Ishikawa (cell line): ENCODE data around the gene MAN1A2.

Experiments
- CEBPB ChIP-seq: IDR thresholded peaks from 2 replicates; pipeline ENCODE4 v1.6.1; 2012
- CREB1 ChIP-seq: IDR thresholded peaks from 2 replicates; pipeline ENCODE4 v1.6.1; 2012; ENCODE audit warnings: low read depth
- EGR1 ChIP-seq: IDR thresholded peaks from 2 replicates; pipeline ENCODE4 v1.6.1; 2012
- EP300 ChIP-seq: IDR thresholded peaks from 2 replicates; pipeline ENCODE4 v1.6.1; 2012; ENCODE audit warnings: borderline replicate concordance
- FOXM1 ChIP-seq: IDR thresholded peaks from 2 replicates; pipeline ENCODE4 v1.6.1; 2012; ENCODE audit warnings: low read depth, borderline replicate concordance
- NFIC ChIP-seq: IDR thresholded peaks from 2 replicates; pipeline ENCODE4 v1.6.1; 2012
- RAD21 ChIP-seq: IDR thresholded peaks from 2 replicates; pipeline ENCODE4 v1.6.1; 2012; ENCODE audit warnings: low read depth
- REST ChIP-seq: IDR thresholded peaks from 2 replicates; pipeline ENCODE4 v1.6.1; 2012; ENCODE audit warnings: low read depth, mild to moderate bottlenecking
- TAF1 ChIP-seq: IDR thresholded peaks from 2 replicates; pipeline ENCODE4 v1.6.1; 2012; ENCODE audit warnings: low read depth, mild to moderate bottlenecking
- TCF12 ChIP-seq: IDR thresholded peaks from 2 replicates; pipeline ENCODE4 v1.6.1; 2012; ENCODE audit warnings: low read depth
- TEAD4 ChIP-seq: IDR thresholded peaks from 2 replicates; pipeline ENCODE4 v1.6.1; 2012
- YY1 ChIP-seq: IDR thresholded peaks from 2 replicates; pipeline ENCODE4 v1.6.1; 2012; ENCODE audit warnings: low read depth
- ZBTB7A ChIP-seq: IDR thresholded peaks from 2 replicates; pipeline ENCODE4 v1.6.1; 2012; ENCODE audit warnings: low read depth
- TF ChIP-seq, protein P1 (sequence below): IDR thresholded peaks from 2 replicates; pipeline ENCODE4 v1.6.1; 2012
- TF ChIP-seq, protein P2 (sequence below): IDR thresholded peaks from 2 replicates; pipeline ENCODE4 v1.6.1; 2012

Gene MAN1A2

DNA sequence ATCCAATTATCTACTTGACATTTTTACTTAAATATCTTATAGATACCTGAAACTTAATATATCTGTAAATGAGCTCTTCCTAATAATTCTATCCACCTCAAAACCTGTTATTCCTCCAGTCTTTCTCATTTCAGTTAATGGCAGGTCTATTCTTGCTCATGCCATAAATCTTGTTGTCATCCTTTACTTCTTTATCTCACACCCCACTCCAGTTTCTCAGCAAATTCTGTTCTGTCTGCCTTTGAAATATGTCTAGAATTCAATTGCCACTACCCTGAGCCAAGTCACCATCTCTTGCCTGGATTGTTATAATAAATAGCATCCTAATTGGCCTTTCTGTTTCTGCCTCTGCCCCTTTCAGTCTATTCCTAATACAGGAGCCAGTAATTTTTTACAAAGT, 105.8 kb downstream of the MAN1A2 start:
- TF ChIP-seq TEAD4 (no peak), FOXM1 (no peak), TAF1 (no peak), RAD21 (no peak)
- TF ChIP-seq, protein P1, sequence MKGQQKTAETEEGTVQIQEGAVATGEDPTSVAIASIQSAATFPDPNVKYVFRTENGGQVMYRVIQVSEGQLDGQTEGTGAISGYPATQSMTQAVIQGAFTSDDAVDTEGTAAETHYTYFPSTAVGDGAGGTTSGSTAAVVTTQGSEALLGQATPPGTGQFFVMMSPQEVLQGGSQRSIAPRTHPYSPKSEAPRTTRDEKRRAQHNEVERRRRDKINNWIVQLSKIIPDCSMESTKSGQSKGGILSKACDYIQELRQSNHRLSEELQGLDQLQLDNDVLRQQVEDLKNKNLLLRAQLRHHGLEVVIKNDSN = no peak
- TF ChIP-seq, protein P2, sequence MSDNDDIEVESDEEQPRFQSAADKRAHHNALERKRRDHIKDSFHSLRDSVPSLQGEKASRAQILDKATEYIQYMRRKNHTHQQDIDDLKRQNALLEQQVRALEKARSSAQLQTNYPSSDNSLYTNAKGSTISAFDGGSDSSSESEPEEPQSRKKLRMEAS = no peak

DNA sequence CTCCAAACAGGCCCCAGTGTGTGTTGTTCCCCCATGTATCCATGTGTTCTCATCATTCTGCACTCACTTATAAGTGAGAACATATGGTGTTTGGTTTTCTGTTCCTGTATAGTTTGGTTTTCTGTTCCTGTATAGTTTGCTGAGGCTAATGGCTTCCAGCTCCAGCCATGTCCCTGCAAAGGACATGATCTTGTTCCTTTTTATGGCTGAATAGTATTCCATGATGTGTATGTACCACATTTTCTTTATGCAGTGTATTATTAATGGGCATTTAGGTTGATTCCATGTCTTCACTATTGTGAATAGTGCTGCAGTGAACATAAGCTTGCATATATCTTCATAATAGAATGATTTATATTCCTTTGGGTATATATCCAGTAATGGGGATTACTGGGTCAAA, 111.8 kb downstream of the MAN1A2 start:
- TF ChIP-seq REST (no peak), NFIC (no peak)

- TF ChIP-seq RAD21 = no peak
Measured at GRCh38 chr1:117481410-117481809, 114.2 kb downstream of the MAN1A2 start.

DNA sequence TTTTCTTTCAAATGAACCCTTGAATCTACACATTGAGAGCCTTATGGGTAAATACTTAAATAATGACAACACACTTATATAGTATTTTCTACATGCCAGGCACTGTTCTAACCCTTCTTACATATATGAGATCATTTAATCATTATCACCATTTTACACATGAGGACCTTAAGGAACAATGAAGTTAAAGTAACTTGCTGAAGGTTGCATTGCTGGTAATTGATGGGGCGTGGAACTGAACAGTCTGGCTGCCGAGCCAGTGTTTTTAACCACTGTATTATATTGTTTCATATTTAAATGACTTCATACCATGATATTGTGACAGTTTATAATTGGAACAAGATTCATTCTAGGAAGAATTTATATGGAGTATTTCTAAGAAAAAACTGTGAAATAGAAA, 126.7 kb downstream of the MAN1A2 start:
- TF ChIP-seq EP300 = no peak
- no peak for TF ChIP-seq EGR1
- no peak for TF ChIP-seq NFIC
- no peak for TF ChIP-seq ZBTB7A

DNA sequence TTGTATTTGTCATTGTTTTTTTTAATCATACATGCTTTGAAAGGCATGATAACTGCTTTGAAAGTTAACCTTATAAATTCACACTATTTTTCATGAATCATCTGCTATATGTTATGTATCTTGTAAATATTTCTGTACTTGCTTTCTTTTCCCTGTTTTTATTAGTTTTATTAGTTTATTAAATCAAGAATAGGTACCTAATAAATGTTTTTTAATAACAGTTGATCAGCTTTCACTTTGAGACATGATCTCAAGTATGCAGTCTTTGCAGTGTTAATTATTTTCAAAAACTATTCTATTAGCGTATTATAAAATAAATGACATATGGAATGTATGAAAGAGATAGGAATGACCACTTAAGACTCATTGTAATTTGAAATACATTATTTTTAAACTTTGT, 127.8 kb downstream of the MAN1A2 start:
- no peak for TF ChIP-seq TAF1
- no peak for TF ChIP-seq NFIC
- TF ChIP-seq CEBPB = no peak
- TF ChIP-seq REST = no peak
- no peak for TF ChIP-seq RAD21
- TF ChIP-seq CREB1 = no peak
- TF ChIP-seq, protein P1 = no peak
- TF ChIP-seq, protein P2 = no peak
- TF ChIP-seq TEAD4 = no peak
- no peak for TF ChIP-seq EGR1
- TF ChIP-seq ZBTB7A = no peak
- no peak for TF ChIP-seq FOXM1
- TF ChIP-seq TCF12 = no peak
- TF ChIP-seq EP300 = no peak
- TF ChIP-seq YY1 = no peak

GRCh38 chr1:117499071-117499470, 131.8 kb downstream of the MAN1A2 start:
- TF ChIP-seq EP300 (no peak), ZBTB7A (no peak), RAD21 (no peak), CREB1 (no peak), TEAD4 (no peak), NFIC (no peak), YY1 (no peak), TAF1 (no peak), REST (no peak), FOXM1 (no peak), TCF12 (no peak), EGR1 (no peak)
- TF ChIP-seq, protein P2 = no peak
